CD4-positive, CD25-positive, alpha-beta regulatory T cell (primary cell): Measurements from ENCODE around the gene HYDIN. TPM values are rescaled to one million over a fixed set of nuclear protein-coding genes. Genes with fewer than 3 reads are reported as not detected.

Source experiments
- ATAC-seq, 2 donors: fragments of 150-1000 bp; cut with Tn5 transposase; one replicate each; pipeline ENCODE4 v1.10.0; 2021; ENCODE audit warnings: low read depth in 2 of 2, moderate number of reproducible peaks in 2 of 2, moderate library complexity in 1 of 2
- DNase-seq, 3 donors: peaks; one replicate each; pipeline versions ENCODE4 v3.0.0 to v3.0.0-alpha.2; 2012 to 2022; ENCODE audit warnings: mixed read lengths in 1 of 3
- H3K27ac ChIP-seq: one replicate; pipeline ENCODE4 v1.7.0; 2013; ENCODE audit warnings: mild to moderate bottlenecking, low read length; ENCODE audit not compliant: insufficient read depth, poor library complexity, severe bottlenecking
- H3K27me3 ChIP-seq: one replicate; pipeline ENCODE4 v1.7.0; 2013; ENCODE audit warnings: low read length; ENCODE audit not compliant: control insufficient read depth, insufficient read depth
- H3K36me3 ChIP-seq: one replicate; pipeline ENCODE4 v1.7.0; 2013; ENCODE audit warnings: mild to moderate bottlenecking, low read length, moderate library complexity; ENCODE audit not compliant: control insufficient read depth, insufficient read depth
- H3K4me1 ChIP-seq: 2 replicates; pipeline ENCODE4 v1.7.0; 2013; ENCODE audit warnings: mild to moderate bottlenecking, low read length; ENCODE audit not compliant: insufficient read depth, control insufficient read depth, poor library complexity, severe bottlenecking
- H3K4me3 ChIP-seq: one replicate; pipeline ENCODE4 v1.7.0; 2013; ENCODE audit warnings: low read depth, mild to moderate bottlenecking, low read length, moderate library complexity
- H3K9me3 ChIP-seq, 2 experiments: 1 replicate in 1 of 2; 2 replicates in 1 of 2; pipeline ENCODE4 v1.7.0; 2013; ENCODE audit warnings: low read length in 2 of 2, mild to moderate bottlenecking in 1 of 2, moderate library complexity in 1 of 2; ENCODE audit not compliant: control insufficient read depth in 2 of 2
- H3K27ac Mint-ChIP-seq, 3 donors: one replicate each; pipeline ENCODE4 v1.8.0; 2020 to 2022; ENCODE audit warnings: mild to moderate bottlenecking in 3 of 3, mixed read lengths in 3 of 3, moderate library complexity in 2 of 3
- H3K27me3 Mint-ChIP-seq: one replicate; pipeline ENCODE4 v1.8.0; 2022; ENCODE audit warnings: mild to moderate bottlenecking, mixed read lengths
- H3K36me3 Mint-ChIP-seq: one replicate; pipeline ENCODE4 v1.8.0; 2020; ENCODE audit warnings: mixed read lengths
- H3K4me1 Mint-ChIP-seq, 4 donors: one replicate each; pipeline ENCODE4 v1.8.0; 2020 to 2022; ENCODE audit warnings: mixed read lengths in 4 of 4, mild to moderate bottlenecking in 1 of 4
- H3K4me3 Mint-ChIP-seq, 4 donors: one replicate each; pipeline ENCODE4 v1.8.0; 2020 to 2022; ENCODE audit warnings: mild to moderate bottlenecking in 4 of 4, mixed read lengths in 4 of 4, moderate library complexity in 3 of 4
- H3K9me3 Mint-ChIP-seq, 7 donors: one replicate each; pipeline ENCODE4 v1.8.0; 2020 to 2022; ENCODE audit warnings: mixed read lengths in 7 of 7, mild to moderate bottlenecking in 3 of 7, moderate library complexity in 2 of 7
- polyA plus RNA-seq, 4 donors: library from polyadenylated mRNA; unstranded; fragments of 300-500 nt; fragmentation: Illumina TruSeq; gene quantifications; one replicate each; pipeline ENCODE4 v1.2.3, GENCODE V29; 2021
- total RNA-seq: library from RNA; stranded (reverse); gene quantifications from one replicate; pipeline ENCODE4 v1.2.3, GENCODE V29; 2022

The HYDIN gene
- total and polyA plus RNA-seq, 5 donors from 2014 or later = not detected

- Histone ChIP-seq H3K27me3 (no peaks in the 10 kb centered on the region), H3K27ac (no peak overlapping the region), H3K36me3 (peaks cover 40% of the 10 kb centered on the region), H3K9me3 (no peaks in the 10 kb centered on the region), H3K4me3 (no peak overlapping the region), H3K4me1 (no peaks in the 10 kb centered on the region)
- Mint-ChIP-seq H3K4me3 (no peak overlapping the region), H3K27ac (peak overlapping the region in 2 of 3 donors; percentile 52 to 80), H3K27me3 (no peaks in the 10 kb centered on the region), H3K36me3 (peaks cover 31% of the 10 kb centered on the region), H3K9me3 (no peaks in the 10 kb centered on the region), H3K4me1 (peaks cover 0 to 2% (median 0%) of the 10 kb centered on the region in 4 donors)
- DNase-seq = no peak
- ATAC-seq = no peak
Measured at GRCh38 chr16:70759666-70760065, 470.9 kb downstream of the HYDIN start.

GRCh38 chr16:70758786-70759185 lies 471.7 kb downstream of the HYDIN start:
- Mint-ChIP-seq H3K9me3 (no peaks in the 10 kb centered on the region), H3K27me3 (no peaks in the 10 kb centered on the region), H3K4me3 (no peak overlapping the region), H3K36me3 (peaks cover 23% of the 10 kb centered on the region), H3K27ac (peak overlapping the region in 1 of 3 donors; percentile 90), H3K4me1 (peaks cover 0 to 2% (median 0%) of the 10 kb centered on the region in 4 donors)
- H3K27me3 ChIP-seq = no peaks in the 10 kb centered on the region
- H3K4me3 ChIP-seq = no peak overlapping the region
- H3K27ac ChIP-seq = no peak overlapping the region
- no peak for DNase-seq
- H3K4me1 ChIP-seq = no peaks in the 10 kb centered on the region
- peaks cover 40% of the 10 kb centered on the region for H3K36me3 ChIP-seq
- ATAC-seq = no peak
- no peaks in the 10 kb centered on the region for H3K9me3 ChIP-seq

Other genes with a start within 250 kb of the HYDIN start
- gene CMTR2, start 58.7 kb upstream of the HYDIN start, total RNA-seq = 12.9 TPM
- gene CMTR2, start 58.7 kb upstream of the HYDIN start, polyA plus RNA-seq = 10 to 100 TPM; 17.7 to 34.9 (median 27.0) TPM
- gene CALB2, start 128.0 kb upstream of the HYDIN start, total RNA-seq = not detected
- not detected for gene CALB2, start 128.0 kb upstream of the HYDIN start, polyA plus RNA-seq
- not detected for gene TLE7, start 211.3 kb upstream of the HYDIN start, total RNA-seq
- not detected for gene TLE7, start 211.3 kb upstream of the HYDIN start, polyA plus RNA-seq
- gene ZNF23, start 231.5 kb upstream of the HYDIN start, total RNA-seq = 5.3 TPM
- gene ZNF23, start 231.5 kb upstream of the HYDIN start, polyA plus RNA-seq = 1 to 10 TPM; 4.0 to 6.2 (median 5.8) TPM